Activated naive CD4-positive, alpha-beta T cell treated with anti-CD3 and anti-CD28 coated beads, Interleukin-2, amount 50 U/mL, for 24 hours (primary cell): ENCODE results near the gene SLC27A4.

Experiments
- H3K27ac Mint-ChIP-seq: one replicate; pipeline ENCODE4 v1.8.0; 2021; ENCODE audit warnings: mild to moderate bottlenecking, mixed read lengths
- H3K27me3 Mint-ChIP-seq: one replicate; pipeline ENCODE4 v1.8.0; 2021; ENCODE audit warnings: mixed read lengths
- H3K36me3 Mint-ChIP-seq: one replicate; pipeline ENCODE4 v1.8.0; 2021; ENCODE audit warnings: mixed read lengths
- H3K4me1 Mint-ChIP-seq: one replicate; pipeline ENCODE4 v1.8.0; 2021; ENCODE audit warnings: mixed read lengths
- H3K4me3 Mint-ChIP-seq: one replicate; pipeline ENCODE4 v1.8.0; 2021; ENCODE audit warnings: mild to moderate bottlenecking, mixed read lengths
- H3K9me3 Mint-ChIP-seq: one replicate; pipeline ENCODE4 v1.8.0; 2021; ENCODE audit warnings: mixed read lengths

Gene SLC27A4

DNA sequence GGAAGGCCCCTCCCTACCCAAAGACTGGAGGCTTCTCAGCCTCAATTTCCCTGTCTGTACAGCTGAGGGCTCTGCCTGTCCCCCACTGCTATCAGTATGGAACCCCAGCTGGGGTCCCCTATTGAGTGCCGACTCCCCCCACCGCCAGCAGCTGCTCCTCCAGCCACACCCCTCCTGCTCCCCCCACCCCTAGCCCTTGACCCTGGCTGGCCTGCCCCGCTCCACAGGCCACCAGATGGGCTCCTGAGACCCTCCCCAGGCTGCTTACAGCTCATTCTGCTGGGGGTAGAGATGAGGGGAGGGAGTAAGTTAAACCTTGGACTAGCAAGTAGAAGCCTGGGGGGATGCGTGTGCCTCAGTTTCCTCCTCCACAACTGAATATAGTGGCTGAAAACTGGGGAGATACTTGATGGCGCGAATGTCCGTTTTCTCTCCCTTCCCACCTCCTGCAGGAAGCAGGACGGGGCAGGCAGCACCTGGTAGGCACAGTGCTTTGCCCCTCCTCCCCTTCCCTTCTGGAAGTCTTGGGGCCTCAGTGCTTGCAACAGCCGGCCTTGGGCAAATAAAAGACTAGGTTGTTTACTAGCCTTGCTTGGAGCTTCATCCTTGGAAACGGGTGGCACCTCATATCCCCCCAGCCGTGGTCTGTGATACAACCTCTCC is 50.0 kb downstream of the SLC27A4 start:
- H3K4me1 Mint-ChIP-seq: no peaks in the 10 kb centered on the region
- no peak overlapping the region for H3K27ac Mint-ChIP-seq
- H3K27me3 Mint-ChIP-seq: no peaks in the 10 kb centered on the region
- H3K36me3 Mint-ChIP-seq: peaks cover 11% of the 10 kb centered on the region
- H3K4me3 Mint-ChIP-seq: no peak overlapping the region
- no peaks in the 10 kb centered on the region for H3K9me3 Mint-ChIP-seq

DNA sequence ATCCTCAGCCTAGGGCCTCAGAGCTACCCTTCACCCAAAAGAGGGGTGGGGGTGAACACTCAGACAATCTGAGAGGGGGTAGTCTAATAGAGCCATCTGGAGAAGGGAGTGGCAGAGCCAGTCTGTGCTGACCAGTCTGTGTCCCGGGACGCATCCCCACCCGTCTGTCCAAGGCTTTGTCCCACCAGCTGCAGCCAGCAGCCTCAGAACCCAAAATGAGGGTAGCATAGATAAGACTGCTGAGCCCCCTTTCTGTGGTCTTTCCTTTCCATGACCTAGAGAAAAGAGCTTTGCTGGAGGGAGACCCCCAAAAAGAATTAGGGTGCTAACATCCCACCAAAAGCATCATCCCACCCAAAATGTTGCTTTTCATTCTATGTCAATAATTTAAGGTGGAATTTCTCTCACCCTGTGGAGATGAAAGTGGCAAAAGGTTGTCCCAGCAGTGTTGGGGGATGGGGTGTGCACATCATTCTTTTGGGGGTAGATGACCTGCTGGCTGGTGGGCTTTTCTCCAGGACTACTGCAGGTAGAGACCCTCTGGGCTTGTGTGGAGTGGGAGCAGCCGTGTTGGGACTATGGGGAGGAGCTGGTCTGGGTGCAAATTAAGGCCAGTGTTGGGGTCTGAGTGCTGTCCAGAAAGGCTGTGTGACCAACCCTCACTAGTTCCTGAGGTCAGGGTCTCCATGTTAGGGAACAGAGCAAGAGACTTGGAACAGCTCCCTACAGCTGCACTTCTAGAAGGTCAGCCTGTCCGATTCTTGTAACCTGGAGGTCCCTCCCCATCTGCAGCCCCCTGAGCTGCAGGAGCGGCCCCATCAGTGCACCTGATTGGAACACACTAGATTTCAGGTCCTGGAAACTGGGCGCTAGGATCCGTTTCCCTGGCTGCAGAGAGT is 50.7 kb downstream of the SLC27A4 start:
- H3K4me3 Mint-ChIP-seq: no peak overlapping the region
- H3K27ac Mint-ChIP-seq: no peak overlapping the region
- peaks cover 11% of the 10 kb centered on the region for H3K36me3 Mint-ChIP-seq
- H3K9me3 Mint-ChIP-seq: no peaks in the 10 kb centered on the region
- H3K4me1 Mint-ChIP-seq: no peaks in the 10 kb centered on the region
- no peaks in the 10 kb centered on the region for H3K27me3 Mint-ChIP-seq

DNA sequence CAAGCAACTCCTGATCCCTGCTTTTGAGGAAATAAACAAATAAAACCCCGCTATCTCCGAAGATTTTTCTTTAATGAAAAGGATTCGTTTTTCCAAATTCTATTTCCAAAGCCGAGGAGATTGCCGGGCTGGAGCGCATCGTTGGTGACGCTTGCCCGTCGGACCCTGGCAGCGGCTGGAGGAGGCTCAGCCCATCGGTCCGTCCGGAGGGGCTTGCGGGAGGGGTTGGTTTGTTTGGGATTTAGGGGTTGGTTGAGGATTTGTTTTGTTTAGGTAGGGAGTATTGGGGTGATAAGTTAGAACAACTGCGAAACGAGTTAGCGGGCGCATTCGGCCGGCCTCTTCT is 51.6 kb downstream of the SLC27A4 start:
- Mint-ChIP-seq H3K36me3 (peaks cover 11% of the 10 kb centered on the region), H3K27me3 (no peaks in the 10 kb centered on the region), H3K4me3 (no peak overlapping the region), H3K27ac (no peak overlapping the region), H3K9me3 (no peaks in the 10 kb centered on the region), H3K4me1 (no peaks in the 10 kb centered on the region)

DNA sequence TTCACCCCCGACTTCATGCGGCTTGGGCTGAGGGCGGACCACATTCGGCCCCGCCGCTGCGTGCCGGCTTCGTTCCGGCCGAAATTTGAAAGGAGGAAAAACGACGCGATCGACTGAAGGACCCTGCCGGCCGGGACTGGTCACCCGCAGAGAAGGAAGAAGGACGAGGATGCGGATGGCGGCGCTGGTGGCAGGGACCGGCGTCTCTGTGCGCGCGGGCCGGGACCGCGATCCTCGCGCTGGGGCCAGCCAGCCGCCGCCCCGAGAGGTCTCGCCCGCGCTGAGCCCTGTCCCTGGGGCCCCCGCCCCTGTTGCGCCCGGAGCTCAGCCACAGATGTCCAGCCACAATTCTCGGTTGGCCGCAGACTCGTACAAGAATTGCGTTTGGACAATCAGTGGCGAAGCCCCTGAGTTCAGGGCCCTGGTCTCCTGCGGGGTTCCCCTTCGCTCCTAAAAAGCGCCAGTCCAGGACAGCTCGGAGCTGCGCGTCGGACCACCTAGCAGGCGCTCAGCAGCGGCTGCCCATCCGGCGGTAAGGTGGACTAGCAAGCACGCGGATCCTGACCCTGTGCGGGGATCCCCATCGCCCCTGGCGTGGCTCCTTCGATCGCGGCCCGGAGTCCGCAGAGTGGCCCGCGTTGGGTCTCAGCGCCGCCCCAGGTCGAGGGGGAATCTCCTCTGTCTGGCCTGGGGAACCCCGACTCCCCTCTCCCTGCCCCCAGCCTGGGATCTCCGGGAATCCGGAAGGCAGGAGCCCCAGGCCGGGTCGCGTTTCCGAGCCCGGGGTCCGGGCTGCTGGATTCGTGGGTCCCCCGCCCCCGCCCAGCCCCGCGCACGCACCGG is 52.2 kb downstream of the SLC27A4 start:
- no peak overlapping the region for H3K4me3 Mint-ChIP-seq
- H3K4me1 Mint-ChIP-seq: no peaks in the 10 kb centered on the region
- no peaks in the 10 kb centered on the region for H3K9me3 Mint-ChIP-seq
- no peak overlapping the region for H3K27ac Mint-ChIP-seq
- peaks cover 11% of the 10 kb centered on the region for H3K36me3 Mint-ChIP-seq
- H3K27me3 Mint-ChIP-seq: no peaks in the 10 kb centered on the region

DNA sequence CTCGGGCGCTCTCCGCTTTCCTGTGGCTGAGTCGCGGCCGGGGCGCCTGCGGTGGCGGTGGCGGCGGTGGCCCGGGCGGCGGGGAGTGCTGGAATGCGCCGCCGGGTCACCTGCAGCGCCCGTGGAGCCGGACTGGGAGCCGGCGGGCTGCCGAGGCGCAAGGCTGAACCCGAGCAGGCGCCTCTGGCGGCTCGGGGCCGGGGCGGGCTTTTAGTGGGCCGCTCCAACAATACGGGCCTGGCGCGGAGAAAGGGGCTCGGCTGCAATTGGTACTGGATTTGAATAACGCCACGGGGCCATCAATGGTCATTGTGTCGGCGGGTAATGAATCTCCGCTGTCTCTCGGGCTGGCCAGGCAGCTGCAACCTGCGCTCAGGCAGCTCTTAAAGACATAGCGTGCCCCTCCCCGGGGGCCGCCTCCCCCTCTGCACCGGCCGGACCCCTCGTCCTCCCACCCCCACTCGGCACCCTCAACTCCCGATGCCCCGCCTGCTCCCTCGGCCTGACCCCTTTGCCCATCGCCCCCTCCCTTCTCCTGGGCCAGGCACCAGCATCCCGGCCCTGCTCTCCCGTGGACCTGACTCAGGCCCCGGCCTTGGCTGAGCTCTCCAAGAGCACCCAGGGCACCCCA is 52.9 kb downstream of the SLC27A4 start:
- Mint-ChIP-seq H3K27me3 (no peaks in the 10 kb centered on the region), H3K27ac (no peak overlapping the region), H3K9me3 (no peaks in the 10 kb centered on the region), H3K36me3 (peaks cover 11% of the 10 kb centered on the region), H3K4me1 (no peaks in the 10 kb centered on the region), H3K4me3 (no peak overlapping the region)

DNA sequence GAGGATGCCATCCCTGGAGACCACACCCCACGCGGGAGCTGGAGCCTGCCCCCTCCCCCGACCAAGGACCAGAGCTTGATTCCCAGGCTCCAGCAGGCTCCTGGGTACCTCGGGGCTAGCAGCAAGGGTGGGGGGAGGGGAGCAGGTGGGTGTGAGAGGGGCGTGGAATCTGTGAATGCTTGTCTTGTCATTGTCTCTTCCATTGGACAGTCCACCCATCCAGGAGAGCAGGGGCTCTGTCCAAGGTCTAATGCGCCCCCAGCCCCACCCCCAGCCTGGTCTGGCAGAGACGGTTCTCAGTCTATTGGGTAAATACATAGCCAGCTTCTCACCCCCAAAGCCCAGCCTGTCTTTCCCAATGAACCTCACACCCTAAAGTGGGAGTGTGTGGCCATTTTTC is 53.6 kb downstream of the SLC27A4 start:
- no peaks in the 10 kb centered on the region for H3K27me3 Mint-ChIP-seq
- peaks cover 11% of the 10 kb centered on the region for H3K36me3 Mint-ChIP-seq
- no peak overlapping the region for H3K4me3 Mint-ChIP-seq
- H3K27ac Mint-ChIP-seq: no peak overlapping the region
- no peaks in the 10 kb centered on the region for H3K4me1 Mint-ChIP-seq
- H3K9me3 Mint-ChIP-seq: no peaks in the 10 kb centered on the region

DNA sequence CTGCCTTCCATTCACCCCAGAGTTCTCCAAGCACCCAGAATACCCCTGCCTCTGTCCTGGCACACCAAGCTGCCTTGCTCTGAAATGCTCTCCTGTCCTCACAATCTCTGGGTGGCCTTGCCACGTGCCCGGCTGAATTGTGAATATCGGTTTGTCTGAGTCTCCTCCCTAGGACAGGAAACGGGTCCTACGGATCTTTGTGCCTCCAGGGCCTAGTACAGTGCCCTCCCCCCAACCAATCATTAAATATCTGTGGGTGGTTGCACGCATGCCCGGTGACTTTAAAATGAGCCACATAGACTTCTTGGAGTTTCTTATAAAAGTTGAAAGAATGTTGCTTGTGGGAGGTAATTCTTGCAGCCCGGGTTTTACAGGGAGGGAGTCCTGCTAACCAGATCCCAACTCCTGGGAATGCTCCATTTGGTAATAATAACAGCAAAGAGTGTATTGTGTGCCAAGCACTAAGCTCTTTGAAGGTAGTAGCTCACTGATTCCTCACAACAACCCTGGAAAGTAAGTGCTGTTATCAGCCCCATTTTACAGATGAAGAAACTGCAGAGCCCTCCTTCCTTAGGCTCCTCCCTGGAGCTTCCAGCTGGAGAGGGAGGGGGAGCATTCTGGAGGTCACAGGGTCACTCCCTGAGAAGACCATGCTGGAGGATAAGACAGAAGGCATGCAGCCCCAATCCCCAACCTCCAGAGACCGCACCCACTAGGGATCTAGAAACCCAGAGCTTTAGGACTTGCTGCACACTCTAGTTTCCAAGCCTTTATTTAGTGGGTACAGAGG is 54.2 kb downstream of the SLC27A4 start:
- no peak overlapping the region for H3K4me3 Mint-ChIP-seq
- H3K4me1 Mint-ChIP-seq: no peaks in the 10 kb centered on the region
- H3K9me3 Mint-ChIP-seq: no peaks in the 10 kb centered on the region
- H3K36me3 Mint-ChIP-seq: peaks cover 9% of the 10 kb centered on the region
- no peaks in the 10 kb centered on the region for H3K27me3 Mint-ChIP-seq
- peak overlapping the region; percentile 35 for H3K27ac Mint-ChIP-seq

DNA sequence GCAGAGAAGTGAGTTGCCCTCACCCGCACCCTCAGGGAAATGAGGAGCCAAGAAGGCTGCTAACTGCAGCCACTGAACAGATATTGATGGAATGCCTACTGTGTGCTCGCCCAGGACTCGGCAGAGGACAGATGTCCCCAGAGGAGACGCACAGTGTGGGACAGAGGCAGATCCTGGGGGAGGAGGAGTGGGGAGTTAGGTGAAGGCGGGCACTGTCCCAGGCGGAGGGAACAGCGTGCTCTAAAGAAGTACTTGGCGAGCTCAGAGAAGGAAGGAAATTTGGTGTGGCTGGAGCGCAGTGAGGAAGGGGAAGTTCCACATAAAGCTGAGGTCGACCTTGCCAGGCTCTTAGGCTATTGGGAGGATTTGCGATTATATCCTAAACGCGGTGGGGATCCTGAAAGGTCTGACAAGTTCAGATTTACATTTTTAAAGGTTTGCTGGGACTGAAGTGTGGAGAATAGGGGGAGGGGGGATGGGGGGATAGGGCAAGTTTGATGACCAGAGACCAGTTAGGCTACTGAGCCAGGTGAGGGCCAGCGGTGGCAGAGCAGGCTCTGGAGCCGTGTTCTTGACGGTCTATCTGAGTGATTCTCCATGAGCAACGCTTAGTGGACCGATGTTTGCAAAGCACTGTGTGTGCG is 56.8 kb downstream of the SLC27A4 start:
- no peaks in the 10 kb centered on the region for H3K4me1 Mint-ChIP-seq
- H3K27me3 Mint-ChIP-seq: no peaks in the 10 kb centered on the region
- no peak overlapping the region for H3K27ac Mint-ChIP-seq
- peaks cover 2% of the 10 kb centered on the region for H3K36me3 Mint-ChIP-seq
- no peaks in the 10 kb centered on the region for H3K9me3 Mint-ChIP-seq
- H3K4me3 Mint-ChIP-seq: no peak overlapping the region

DNA sequence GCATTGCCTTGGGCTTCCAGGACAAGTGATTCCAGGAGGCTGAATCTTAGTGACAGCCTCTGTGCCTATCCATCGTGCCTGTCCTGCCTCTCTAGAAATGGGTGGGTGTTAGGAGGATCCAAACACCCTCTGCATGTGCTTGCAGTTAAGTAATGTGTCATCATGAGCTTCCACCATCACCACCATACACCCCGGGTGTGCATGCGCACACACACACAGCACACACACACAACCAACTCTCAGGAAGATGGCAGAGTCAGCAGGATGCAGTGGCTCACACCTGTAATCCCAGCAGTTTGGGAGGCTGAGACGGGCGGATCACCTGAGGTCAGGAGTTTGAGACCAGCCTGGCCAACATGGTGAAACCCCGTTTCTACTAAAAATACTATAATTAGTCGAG is 57.5 kb downstream of the SLC27A4 start:
- Mint-ChIP-seq H3K9me3 (no peaks in the 10 kb centered on the region), H3K27me3 (no peaks in the 10 kb centered on the region), H3K4me3 (no peak overlapping the region), H3K27ac (no peak overlapping the region), H3K4me1 (no peaks in the 10 kb centered on the region), H3K36me3 (no peaks in the 10 kb centered on the region)

DNA sequence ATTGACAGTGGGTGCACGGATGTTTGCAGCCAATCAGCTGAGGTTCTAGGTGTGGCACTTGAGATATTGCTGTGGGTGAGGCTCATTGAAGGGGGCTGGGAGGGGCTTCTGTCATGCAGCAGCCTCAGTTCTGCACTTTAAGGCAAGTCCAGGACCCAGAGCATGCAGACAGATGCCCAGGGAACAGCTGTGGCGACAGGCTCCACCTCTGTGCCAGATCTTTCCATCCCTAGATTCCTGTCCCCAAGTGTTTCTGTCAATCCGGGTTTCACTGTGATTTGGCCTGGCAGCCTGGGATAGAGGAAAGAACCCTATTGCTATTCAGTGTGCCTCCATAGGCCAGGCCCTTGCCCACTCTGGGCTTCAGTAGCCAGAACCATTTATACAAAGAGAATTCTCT is 59.5 kb downstream of the SLC27A4 start:
- Mint-ChIP-seq H3K4me1 (no peaks in the 10 kb centered on the region), H3K36me3 (no peaks in the 10 kb centered on the region), H3K9me3 (no peaks in the 10 kb centered on the region), H3K4me3 (no peak overlapping the region), H3K27me3 (no peaks in the 10 kb centered on the region), H3K27ac (no peak overlapping the region)

DNA sequence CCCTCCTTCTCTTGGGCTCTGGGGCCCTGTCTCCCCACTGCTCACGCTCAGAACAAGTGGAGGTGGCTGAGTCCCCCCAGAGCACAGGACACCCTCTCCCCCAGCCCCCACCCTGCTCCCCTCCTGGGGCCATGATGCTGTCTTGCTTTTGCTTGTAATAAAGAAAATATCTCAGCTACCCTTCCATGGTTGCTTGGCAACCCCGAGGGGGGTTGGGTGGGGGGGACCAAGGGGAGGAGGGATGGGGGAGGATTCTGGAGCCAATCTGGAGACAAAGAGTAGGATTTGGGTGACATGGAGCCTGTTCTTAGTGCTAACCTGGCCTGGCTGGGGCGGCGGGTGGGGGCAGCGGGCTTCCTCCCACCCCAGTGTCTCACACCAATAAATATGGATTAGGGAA is 64.2 kb downstream of the SLC27A4 start:
- H3K9me3 Mint-ChIP-seq: no peaks in the 10 kb centered on the region
- H3K27ac Mint-ChIP-seq: no peak overlapping the region
- H3K4me1 Mint-ChIP-seq: no peaks in the 10 kb centered on the region
- no peaks in the 10 kb centered on the region for H3K36me3 Mint-ChIP-seq
- H3K4me3 Mint-ChIP-seq: no peak overlapping the region
- H3K27me3 Mint-ChIP-seq: peaks cover 8% of the 10 kb centered on the region

DNA sequence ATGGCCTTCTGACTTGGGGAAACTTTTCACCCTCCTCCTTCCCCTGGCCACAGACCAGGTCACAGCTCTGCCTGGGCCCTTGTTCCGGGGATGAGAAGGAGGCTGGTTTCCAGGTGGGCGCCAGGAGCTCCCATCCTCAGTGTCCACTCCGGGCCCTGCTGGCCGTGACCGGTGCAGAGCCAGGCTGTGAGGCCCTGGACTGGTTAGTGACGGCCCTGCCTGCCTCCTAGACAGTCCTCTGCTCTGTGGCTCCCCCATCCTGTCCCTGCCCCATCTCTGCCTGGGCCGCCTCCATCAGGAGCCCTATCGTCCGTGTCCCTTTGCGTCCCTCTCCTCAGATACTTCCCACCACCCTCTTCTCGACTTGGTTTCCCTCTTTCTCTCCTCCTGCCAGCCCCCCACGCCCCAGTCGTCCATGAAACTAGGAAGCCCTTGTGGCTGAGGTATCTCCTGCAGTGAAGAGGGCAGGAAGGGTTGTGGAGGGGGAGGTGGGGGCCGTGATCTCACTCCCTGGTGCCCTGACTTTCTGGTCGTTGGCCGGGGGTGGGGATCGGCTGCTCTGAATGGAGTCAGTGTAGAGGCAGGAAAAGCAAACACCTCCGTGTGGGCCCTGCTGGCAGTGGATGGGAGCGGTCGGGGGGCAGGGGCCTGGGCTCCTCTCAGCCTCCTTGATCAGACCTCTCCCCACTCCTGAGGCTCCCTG is 64.9 kb downstream of the SLC27A4 start:
- Mint-ChIP-seq H3K27ac (no peak overlapping the region), H3K27me3 (peaks cover 8% of the 10 kb centered on the region), H3K36me3 (no peaks in the 10 kb centered on the region), H3K4me1 (no peaks in the 10 kb centered on the region), H3K9me3 (no peaks in the 10 kb centered on the region), H3K4me3 (no peak overlapping the region)

DNA sequence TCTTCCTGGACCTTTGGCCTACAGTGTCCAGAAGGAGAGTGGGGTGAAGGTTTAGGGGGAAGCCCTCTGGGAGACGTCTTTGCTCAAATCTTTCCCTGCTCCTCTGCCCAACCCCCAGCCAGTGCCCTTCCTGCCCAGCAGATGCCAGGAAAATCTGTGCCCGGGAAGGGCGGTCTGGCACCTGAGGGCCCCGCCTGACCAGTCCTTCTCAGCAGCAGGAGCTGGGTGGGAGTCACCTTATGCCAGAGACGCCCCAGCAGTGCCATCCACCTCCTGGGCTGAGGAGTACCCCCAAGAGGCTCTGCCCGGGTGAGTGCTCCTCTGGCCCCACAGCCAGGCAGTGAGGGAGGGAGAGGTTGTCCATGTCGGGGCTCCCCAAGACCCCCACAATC is 65.4 kb downstream of the SLC27A4 start:
- Mint-ChIP-seq H3K36me3 (no peaks in the 10 kb centered on the region), H3K4me1 (no peaks in the 10 kb centered on the region), H3K9me3 (no peaks in the 10 kb centered on the region), H3K27ac (no peak overlapping the region), H3K4me3 (no peak overlapping the region), H3K27me3 (peaks cover 8% of the 10 kb centered on the region)

DNA sequence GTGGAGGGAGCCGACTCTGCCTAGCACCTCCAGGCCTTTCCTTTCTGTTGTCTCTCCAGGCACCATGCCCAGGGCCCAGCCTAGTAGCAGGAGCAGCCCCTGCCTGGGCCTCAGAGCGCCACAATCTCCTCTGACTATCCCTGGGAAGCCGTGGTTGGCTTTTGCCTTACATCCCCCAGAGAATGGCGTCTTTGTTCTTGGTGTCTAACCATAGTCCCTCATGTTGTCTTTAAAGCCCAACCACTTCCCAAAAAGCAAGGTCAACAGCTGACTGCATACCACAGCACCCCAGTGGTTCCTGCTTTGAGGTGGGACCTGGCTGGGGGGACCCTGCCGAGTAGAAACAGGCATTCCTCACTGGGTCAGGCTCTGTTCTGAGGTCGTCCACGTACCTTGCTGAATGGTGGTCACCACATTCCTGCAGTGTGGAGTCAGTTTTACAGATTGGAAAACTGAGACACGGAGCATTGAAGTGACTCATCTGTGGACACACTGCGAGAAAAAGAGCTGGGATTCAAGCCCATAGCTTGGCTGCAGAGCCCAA is 66.6 kb downstream of the SLC27A4 start:
- H3K27ac Mint-ChIP-seq: no peak overlapping the region

More for the DNA sequence above, 66.6 kb downstream of the SLC27A4 start:
- Mint-ChIP-seq H3K27me3 (peaks cover 8% of the 10 kb centered on the region), H3K36me3 (no peaks in the 10 kb centered on the region), H3K9me3 (no peaks in the 10 kb centered on the region), H3K4me3 (no peak overlapping the region), H3K4me1 (no peaks in the 10 kb centered on the region)
